Endothelial cell of umbilical vein (primary cell): ENCODE measurements around the gene NABP1. TPM values are rescaled to one million over a fixed set of nuclear protein-coding genes. Genes with fewer than 3 reads are reported as not detected.
A peak's percentile ranks its signal among the peaks of the same experiment; 100 is the strongest.

ENCODE experiments used
- Bru-seq: library from RNA; stranded (reverse); fragments of 400-500 nt; gene quantifications from one replicate; lab custom pipeline; 2021; lab: Mats Ljungman, UMichigan
- BruChase-seq, 2 experiments: library from RNA; stranded (reverse); fragments of 400-500 nt; gene quantifications; one replicate each; lab custom pipeline; 2021; lab: Mats Ljungman, UMichigan
- BruUV-seq: library from RNA; stranded (reverse); fragments of 400-500 nt; replicated peaks from 2 replicates; lab custom pipeline; 2021; lab: Mats Ljungman, UMichigan
- CTCF ChIA-PET: fragments of 300-600, 350-600 bp; sonication (Branson Sonifier 250); formaldehyde crosslinking; loops from one replicate; lab custom pipeline; 2021; ENCODE audit warnings: antibody characterized with exemption, inconsistent platforms; lab: Charles Lee
- POLR2A ChIA-PET: fragments of 300-600, 350-600 bp; sonication (Branson Sonifier 250); formaldehyde crosslinking; loops from one replicate; lab custom pipeline; 2021; ENCODE audit warnings: antibody characterized with exemption, inconsistent platforms; lab: Charles Lee
- DNase-seq: peaks from one replicate; pipeline ENCODE4 v3.0.0-alpha.2; 2011; ENCODE audit warnings: low read depth, low spot score
- FAIRE-seq: peaks from 2 replicates; lab custom pipeline; 2011; peaks lifted over from hg19 to GRCh38; lab: Jason Lieb, UNC
- H2AFZ ChIP-seq: 2 replicates; pipeline ENCODE4 v1.6.0; 2012; ENCODE audit warnings: low read depth, low read length, control low read depth, inconsistent platforms
- H3K27ac ChIP-seq: 2 replicates; pipeline ENCODE4 v1.5.1; 2011; ENCODE audit warnings: low read depth, mild to moderate bottlenecking, control low read depth, low read length, moderate library complexity; ENCODE audit not compliant: insufficient read depth
- H3K27me3 ChIP-seq, 2 experiments: 2 replicates each; pipeline versions ENCODE4 v1.6.0 to v1.6.1; 2011; ENCODE audit warnings: low read length in 2 of 2, mixed read lengths in 1 of 2; ENCODE audit not compliant: control insufficient read depth in 2 of 2, insufficient read depth in 2 of 2
- H3K36me3 ChIP-seq, 2 experiments: 2 replicates in 1 of 2; 3 replicates in 1 of 2; pipeline ENCODE4 v1.5.1; 2011; ENCODE audit warnings: low read length in 2 of 2, mild to moderate bottlenecking in 1 of 2, moderate library complexity in 1 of 2; ENCODE audit not compliant: control insufficient read depth in 2 of 2, insufficient read depth in 2 of 2; ENCODE audit errors: extremely low read depth in 1 of 2
- H3K4me1 ChIP-seq: 3 replicates; pipeline ENCODE4 v1.5.1; 2011; ENCODE audit warnings: mild to moderate bottlenecking, low read length; ENCODE audit not compliant: control insufficient read depth, insufficient read depth; ENCODE audit errors: extremely low read depth
- H3K4me2 ChIP-seq: 2 replicates; pipeline ENCODE4 v1.6.1; 2011; ENCODE audit warnings: low read length, control low read depth, mixed read lengths; ENCODE audit not compliant: insufficient read depth
- H3K4me3 ChIP-seq, 3 experiments: fragments of 200-600 bp in 1 of 3; sonication (generic), shearing (Covaris generic) in 1 of 3; replicated peaks in 1 of 3; 2 replicates each; pipeline ENCODE4 v1.5.1; 2011 to 2016; ENCODE audit warnings: control low read depth in 3 of 3, low read length in 3 of 3, mild to moderate bottlenecking in 2 of 3, inconsistent platforms in 1 of 3, low read depth in 1 of 3, moderate library complexity in 1 of 3; ENCODE audit not compliant: insufficient read depth in 1 of 3
- H3K79me2 ChIP-seq: 2 replicates; pipeline ENCODE4 v1.6.0; 2012; ENCODE audit warnings: low read length, inconsistent platforms; ENCODE audit not compliant: control insufficient read depth, insufficient read depth
- H3K9ac ChIP-seq: replicated peaks from 2 replicates; pipeline ENCODE3; 2011; ENCODE audit warnings: low read length, control low read depth; ENCODE audit not compliant: insufficient read depth; ENCODE audit errors: extremely low read depth
- H3K9me1 ChIP-seq: replicated peaks from 3 replicates; pipeline ENCODE4 v1.6.0; 2011; ENCODE audit warnings: mild to moderate bottlenecking, low read length; ENCODE audit not compliant: control insufficient read depth, insufficient read depth; ENCODE audit errors: extremely low read depth
- H3K9me3 ChIP-seq: replicated peaks from 2 replicates; pipeline ENCODE4 v1.5.1; 2012; ENCODE audit warnings: low read length, inconsistent platforms; ENCODE audit not compliant: control insufficient read depth, insufficient read depth
- H4K20me1 ChIP-seq: replicated peaks from 2 replicates; pipeline ENCODE3; 2011; ENCODE audit warnings: mild to moderate bottlenecking, low read length; ENCODE audit not compliant: control insufficient read depth, insufficient read depth; ENCODE audit errors: extremely low read depth
- CTCF ChIP-seq, 2 donors: IDR thresholded peaks; 1 replicate in 1 of 2; 2 replicates in 1 of 2; pipeline ENCODE4 v1.5.1; 2011; ENCODE audit warnings: low read length in 2 of 2, mild to moderate bottlenecking in 2 of 2, moderate library complexity in 2 of 2, control low read depth in 1 of 2, inconsistent platforms in 1 of 2, low read depth in 1 of 2; ENCODE audit not compliant: insufficient read depth in 1 of 2; ENCODE audit errors: extremely low read depth in 1 of 2
- EZH2 ChIP-seq: IDR thresholded peaks from 2 replicates; pipeline ENCODE4 v1.6.1; 2012; ENCODE audit warnings: borderline replicate concordance, low read depth, mild to moderate bottlenecking, moderate library complexity, low read length, inconsistent platforms; ENCODE audit not compliant: severe bottlenecking
- FOS ChIP-seq: IDR thresholded peaks from 2 replicates; pipeline ENCODE4 v1.6.1; 2011; ENCODE audit warnings: mild to moderate bottlenecking, low read length, moderate library complexity, borderline replicate concordance; ENCODE audit not compliant: insufficient read depth
- JUN ChIP-seq: IDR thresholded peaks from 2 replicates; pipeline ENCODE4 v1.6.1; 2011; ENCODE audit warnings: borderline replicate concordance, low read depth; ENCODE audit not compliant: insufficient read length, insufficient read depth
- MAX ChIP-seq: IDR thresholded peaks from 2 replicates; pipeline ENCODE4 v1.6.1; 2011; ENCODE audit not compliant: insufficient read depth, insufficient read length
- MYC ChIP-seq: IDR thresholded peaks from one replicate; pipeline ENCODE4 v1.6.1; 2011; ENCODE audit warnings: mild to moderate bottlenecking, low read depth, low read length
- POLR2A ChIP-seq: IDR thresholded peaks from 2 replicates; pipeline ENCODE4 v1.6.1; 2012; ENCODE audit warnings: low read depth, mild to moderate bottlenecking, control low read depth, low read length
- POLR2AphosphoS5 ChIP-seq: IDR thresholded peaks from 2 replicates; pipeline ENCODE4 v1.6.1; 2012; ENCODE audit warnings: low read depth, mild to moderate bottlenecking, control low read depth, low read length, moderate library complexity; ENCODE audit not compliant: insufficient read depth
- dilution Hi-C: fragments of 300-500 bp; cut with MboI; formaldehyde crosslinking; loops from one replicate; pipeline ENCODE4 v1.15.0; 2019; ENCODE audit warnings: low sequenced_read_pairs; ENCODE audit not compliant: extremely low pct_ligation_motif_present
- intact Hi-C: fragments of 100-400 bp; cut with micrococcal nuclease; formaldehyde crosslinking; loops from one replicate; pipeline ENCODE4 v1.10.0; 2022
- long read RNA-seq: library from polyadenylated mRNA; stranded (forward); transcript quantifications from one replicate; pipeline ENCODE4 v2.0.0, GENCODE V29; 2021
- polyA minus RNA-seq, 3 experiments: library from RNA; depleted of rRNA, polyadenylated mRNA; stranded (reverse); fragments of >200 nt; gene quantifications; 1 replicate in 1 of 3; 2 replicates in 2 of 3; pipeline ENCODE4 v1.2.3, GENCODE V29; 2011
- polyA plus RNA-seq, 4 experiments: library from polyadenylated mRNA; depleted of rRNA in 3 of 4; stranded (reverse) in 3 of 4; unstranded in 1 of 4; fragments of >200 nt; gene quantifications; 2 replicates each; pipeline versions ENCODE4 v1.2.1 to v1.2.3, GENCODE V29; 2011 to 2012; ENCODE audit warnings: missing spikeins in 1 of 4
- total RNA-seq: library from RNA; stranded (reverse); gene quantifications from 2 replicates; pipeline ENCODE4 v1.2.3, GENCODE V29; 2021

The NABP1 gene, protein sequence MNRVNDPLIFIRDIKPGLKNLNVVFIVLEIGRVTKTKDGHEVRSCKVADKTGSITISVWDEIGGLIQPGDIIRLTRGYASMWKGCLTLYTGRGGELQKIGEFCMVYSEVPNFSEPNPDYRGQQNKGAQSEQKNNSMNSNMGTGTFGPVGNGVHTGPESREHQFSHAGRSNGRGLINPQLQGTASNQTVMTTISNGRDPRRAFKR
- 42.4 and 47.6 TPM in 2 replicates for total RNA-seq
- polyA plus RNA-seq: 9.1 and 14.7 TPM in 2 replicates
- 4.4 and 6.3 TPM in 2 replicates for polyA plus RNA-seq (2011; cell fraction: cytosol; rRNA removed)
- polyA plus RNA-seq (2011; cell fraction: nucleus; rRNA removed): 98.7 and 150 TPM in 2 replicates
- 34.6 and 55.6 TPM in 2 replicates for polyA plus RNA-seq (2012)
- 31.0 and 38.3 TPM in 2 replicates for polyA minus RNA-seq
- polyA minus RNA-seq (2011; cell fraction: cytosol; rRNA and poly(A)+ RNA removed): 9.1 TPM
- polyA minus RNA-seq (2011; cell fraction: nucleus; rRNA and poly(A)+ RNA removed): 136 and 161 TPM in 2 replicates
- percentile 97 among the genes with signal in this experiment for Bru-seq, nascent RNA
- percentile 81 among the genes with signal in this experiment for BruChase-seq, experiment 1, labeled RNA remaining after a 6-hour chase
- percentile 81 among the genes with signal in this experiment for BruChase-seq, experiment 2, labeled RNA remaining after a 2-hour chase
- long read RNA-seq, full-length matches to known transcripts: 11 of 31 reads
- long read RNA-seq, partial matches to known transcripts: 4 of 31 reads
- long read RNA-seq, other reads (novel, unspliced or antisense): 16 of 31 reads

DNA sequence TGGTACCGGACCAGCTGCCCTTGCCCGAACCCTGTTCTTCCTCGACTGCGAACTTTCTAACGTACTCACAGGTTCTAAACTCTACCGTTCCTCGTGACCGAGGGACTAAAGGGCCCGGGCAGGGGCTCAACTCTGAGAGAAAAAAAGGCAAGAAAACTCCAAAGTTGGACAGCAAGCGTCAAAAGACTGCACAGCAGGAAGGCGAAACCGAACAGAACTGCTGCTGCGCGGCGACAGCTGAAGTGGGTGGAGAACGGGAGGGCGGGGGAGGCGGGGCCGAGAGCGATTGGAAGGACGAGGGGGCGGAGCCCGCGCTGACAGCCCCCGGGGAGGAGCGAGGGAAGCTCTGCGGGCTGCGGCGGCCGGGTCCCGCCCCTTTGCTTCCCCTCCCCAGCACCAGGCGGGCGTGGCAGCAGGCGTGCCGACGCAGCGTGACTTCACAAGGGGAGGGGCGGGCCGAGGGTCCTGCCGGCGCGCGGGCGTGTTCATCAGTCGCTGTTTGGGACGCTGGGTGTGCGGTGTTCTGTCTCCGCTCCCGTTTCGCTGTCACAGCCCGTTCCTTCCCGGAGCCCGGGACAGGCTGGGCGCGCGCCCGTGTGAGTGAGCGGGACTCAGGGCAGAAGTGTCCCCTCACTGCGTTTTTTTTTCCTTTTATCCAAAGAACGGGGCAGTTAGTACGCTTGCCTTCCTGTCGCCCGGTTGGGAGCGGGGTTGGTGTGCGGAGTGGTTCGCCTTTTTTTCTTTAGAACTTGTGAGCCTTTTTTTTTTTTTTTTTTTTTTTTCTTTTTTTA is at the start of gene NABP1:
Gene NABP1 (plus strand): TSS at position 491 of the 791 bp plus-strand sequence. CDS start 479 bp downstream, outside the sequence.
- Histone ChIP-seq H3K9ac (peak within 1 kb of the TSS; percentile 99), H4K20me1 (no peaks in the 10 kb centered on the region), H3K27me3 (no peaks in the 10 kb centered on the region), H3K27ac (peak within 1 kb of the TSS; percentile 97), H3K9me3 (no peaks in the 10 kb centered on the region), H2AFZ (peak within 1 kb of the TSS; percentile 37), H3K36me3 (peaks cover 0 to 9% of the 10 kb centered on the region in 2 experiments), H3K9me1 (no peaks in the 10 kb centered on the region), H3K4me2 (peak within 1 kb of the TSS; percentile 99), H3K79me2 (peaks cover 44% of the 10 kb centered on the region), H3K4me1 (peaks cover 48% of the 10 kb centered on the region), H3K4me3 (peak within 1 kb of the TSS; percentile 54 to 93 (median 88))
- DNase-seq: peak; percentile 97
- TF ChIP-seq MYC (no peak), JUN (no peak), POLR2A (peak; percentile 100), MAX (peak; percentile 35), FOS (no peak), CTCF (IDR thresholded peaks at IDR 0.05; ENCODE audit: extremely low read depth in 1 of 2, insufficient read depth in 1 of 2, low read depth in 1 of 2, low read length in 2 of 2) (no peak), EZH2 (no peak), POLR2AphosphoS5 (peak; percentile 100)
- no TSS peak for BruUV-seq
- intact Hi-C loops (loop anchor here (1.0 to 5.0 kb wide), 9 partner anchors 11 to 797 kb away; partner anchors contain the start of genes CAVIN2 and GLS), dilution Hi-C loops (no loop called here)
- ChIA-PET CTCF (interaction anchor here (0.7 to 2.7 kb wide), 4 partner anchors 11 to 111 kb away, joined by 3 to 19 read pairs (median 3); no protein-coding TSS in a partner anchor), POLR2A (interaction anchor here (0.6 to 2.0 kb wide), 37 partner anchors 9 to 1624 kb away, joined by 3 to 25 read pairs (median 4); partner anchors contain the start of genes CAVIN2 and TMEFF2)
- FAIRE-seq: peak; percentile 92
